Gastroesophageal sphincter (tissue), 4 donors: ENCODE results near the gene RCOR3. TPM values are rescaled to one million over a fixed set of nuclear protein-coding genes. Genes with fewer than 3 reads are reported as not detected.

Experiments used
- ATAC-seq: fragments of 150-250 bp; one replicate; pipeline ENCODE4 v1.9.1; 2016; ENCODE audit warnings: mild to moderate bottlenecking, moderate library complexity
- H3K27ac ChIP-seq, 4 donors: fragments of 200-600 bp; sonication (generic) in 3 of 4; 1 replicate in 3 of 4; 2 replicates in 1 of 4; pipeline ENCODE4 v1.5.1; 2016 to 2019
- H3K27me3 ChIP-seq: fragments of 200-600 bp; sonication (generic); one replicate; pipeline ENCODE4 v1.5.1; 2019
- H3K36me3 ChIP-seq, 2 donors: fragments of 200-600 bp; sonication (generic); one replicate each; pipeline ENCODE4 v1.5.1; 2019; ENCODE audit warnings: control low read depth in 1 of 2
- H3K4me1 ChIP-seq, 3 donors: fragments of 200-600 bp; sonication (generic); 1 replicate in 2 of 3; 2 replicates in 1 of 3; pipeline ENCODE4 v1.5.1; 2016 to 2019; ENCODE audit warnings: control low read depth in 2 of 3
- H3K4me3 ChIP-seq, 2 donors: fragments of 200-600 bp; sonication (generic); one replicate each; pipeline ENCODE4 v1.5.1; 2019; ENCODE audit warnings: mild to moderate bottlenecking in 1 of 2, moderate library complexity in 1 of 2
- H3K9me3 ChIP-seq, 3 donors: fragments of 200-600 bp; sonication (generic); one replicate each; pipeline ENCODE4 v1.5.1; 2017 to 2019; ENCODE audit warnings: control low read depth in 2 of 3
- EP300 ChIP-seq: sonication (generic); formaldehyde crosslinking; IDR thresholded peaks from one replicate; pipeline ENCODE4 v1.6.1; 2017; ENCODE audit warnings: antibody characterized with exemption, mild to moderate bottlenecking
- POLR2A ChIP-seq, 2 donors: fragments of 450-650 bp; IDR thresholded peaks; one replicate each; pipeline ENCODE4 v1.6.1; 2017; ENCODE audit warnings: antibody characterized with exemption in 2 of 2, mild to moderate bottlenecking in 2 of 2, moderate library complexity in 1 of 2
- POLR2AphosphoS5 ChIP-seq: sonication (generic); formaldehyde crosslinking; IDR thresholded peaks from one replicate; pipeline ENCODE4 v1.6.1; 2017; ENCODE audit warnings: antibody characterized with exemption
- WGBS, 2 donors: methylation state at CpG; one replicate each; pipeline ENCODE4 v1.1.5; 2018; ENCODE audit warnings: low coverage in 1 of 2; 5-methylcytosine and 5-hydroxymethylcytosine counted together
- total RNA-seq, 4 donors: library from RNA; depleted of rRNA; stranded (reverse); fragments of >200 nt; gene quantifications; one replicate each; pipeline ENCODE4 v1.1.0, GENCODE V29; 2016
- TF ChIP-seq, protein P1 (sequence below), 4 experiments: fragments of 200-600 bp in 2 of 4; fragments of 450-650 bp in 2 of 4; sonication (generic) in 1 of 4; IDR thresholded peaks; one replicate each; pipeline ENCODE4 v1.5.1; 2017 to 2019; ENCODE audit warnings: antibody characterized with exemption in 4 of 4, mild to moderate bottlenecking in 2 of 4, moderate library complexity in 2 of 4

Gene RCOR3
- total RNA-seq, 4 donors from 2014 or later: 25.5 to 63.8 (median 36.8) TPM

DNA sequence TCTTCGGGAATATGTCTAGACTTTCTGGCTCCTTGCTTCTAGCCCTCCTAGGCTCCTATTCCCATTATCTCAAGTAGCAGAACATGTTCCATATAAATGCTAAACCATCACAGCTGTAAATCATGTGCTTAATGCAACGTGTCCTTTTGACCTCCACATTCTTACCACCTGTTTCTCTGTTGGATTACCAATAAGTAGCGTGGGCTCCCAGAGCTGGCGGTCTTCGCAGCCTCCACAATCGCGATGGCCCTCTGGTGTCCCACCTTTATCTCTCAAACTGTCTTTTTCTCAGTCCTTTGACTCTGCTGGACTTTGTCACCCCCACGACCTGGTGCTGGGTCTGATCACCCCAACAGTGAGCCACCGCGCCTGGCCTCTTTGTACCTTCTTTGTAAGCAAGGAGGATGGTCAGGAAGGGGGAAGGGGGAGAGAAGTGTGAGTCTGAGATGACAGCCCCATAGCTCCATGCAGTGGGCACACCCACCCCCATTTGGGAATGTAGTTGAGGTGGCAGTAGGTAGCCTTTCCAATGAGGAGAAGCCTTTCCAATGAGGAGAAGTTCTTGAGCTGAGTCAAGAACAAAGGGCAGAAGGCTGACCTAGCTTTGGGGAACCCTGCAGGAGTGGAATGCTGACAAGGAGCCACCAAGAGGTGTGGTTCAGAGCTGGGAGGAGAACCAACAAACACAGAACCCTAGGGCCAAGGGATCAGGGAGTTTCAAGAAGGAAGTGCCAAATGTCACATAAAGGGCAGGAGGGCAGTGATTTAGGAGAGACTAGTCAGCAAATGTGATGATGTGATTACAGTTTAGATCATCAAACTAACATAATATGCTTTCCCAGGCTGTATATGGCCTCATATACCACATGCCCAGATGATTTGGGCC lies 81.7 kb downstream of the RCOR3 start:
- no peak overlapping the region for H3K4me3 ChIP-seq
- TF ChIP-seq EP300 (no peak), POLR2AphosphoS5 (no peak), POLR2A (IDR thresholded peaks at IDR 0.05) (no peak)
- TF ChIP-seq, protein P1, sequence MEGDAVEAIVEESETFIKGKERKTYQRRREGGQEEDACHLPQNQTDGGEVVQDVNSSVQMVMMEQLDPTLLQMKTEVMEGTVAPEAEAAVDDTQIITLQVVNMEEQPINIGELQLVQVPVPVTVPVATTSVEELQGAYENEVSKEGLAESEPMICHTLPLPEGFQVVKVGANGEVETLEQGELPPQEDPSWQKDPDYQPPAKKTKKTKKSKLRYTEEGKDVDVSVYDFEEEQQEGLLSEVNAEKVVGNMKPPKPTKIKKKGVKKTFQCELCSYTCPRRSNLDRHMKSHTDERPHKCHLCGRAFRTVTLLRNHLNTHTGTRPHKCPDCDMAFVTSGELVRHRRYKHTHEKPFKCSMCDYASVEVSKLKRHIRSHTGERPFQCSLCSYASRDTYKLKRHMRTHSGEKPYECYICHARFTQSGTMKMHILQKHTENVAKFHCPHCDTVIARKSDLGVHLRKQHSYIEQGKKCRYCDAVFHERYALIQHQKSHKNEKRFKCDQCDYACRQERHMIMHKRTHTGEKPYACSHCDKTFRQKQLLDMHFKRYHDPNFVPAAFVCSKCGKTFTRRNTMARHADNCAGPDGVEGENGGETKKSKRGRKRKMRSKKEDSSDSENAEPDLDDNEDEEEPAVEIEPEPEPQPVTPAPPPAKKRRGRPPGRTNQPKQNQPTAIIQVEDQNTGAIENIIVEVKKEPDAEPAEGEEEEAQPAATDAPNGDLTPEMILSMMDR (IDR thresholded peaks at IDR 0.05): no peak
- WGBS, 2 donors: 89 to 100% methylated on average over 1 to 7 of the region's 10 CpGs
- H3K27ac ChIP-seq: no peak overlapping the region
- no peak for ATAC-seq
- H3K4me1 ChIP-seq: peaks cover under 1 to 75% (median 2%) of the 10 kb centered on the region in 3 donors
- no peaks in the 10 kb centered on the region for H3K27me3 ChIP-seq
- H3K9me3 ChIP-seq: no peaks in the 10 kb centered on the region
- no peaks in the 10 kb centered on the region for H3K36me3 ChIP-seq

DNA sequence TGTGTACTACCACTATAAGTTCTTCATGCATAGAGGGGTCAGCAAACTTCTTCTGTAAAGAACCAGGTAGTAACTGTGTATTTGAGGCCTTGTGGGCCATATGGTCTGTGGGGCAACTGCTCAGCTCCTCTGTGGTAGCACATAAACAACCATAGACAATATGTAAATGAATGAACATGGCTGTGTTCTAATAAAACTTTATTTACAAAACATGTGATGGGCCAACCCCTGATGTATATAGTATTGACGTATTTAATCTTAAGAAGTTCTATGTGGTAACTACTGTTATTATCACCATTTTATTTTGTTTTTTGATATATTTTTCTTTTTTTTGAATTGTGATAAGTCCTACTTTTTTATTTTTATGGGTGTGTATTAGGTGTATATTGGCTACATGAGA lies 82.8 kb downstream of the RCOR3 start:
- peaks cover 0 to 75% (median 0%) of the 10 kb centered on the region in 3 donors for H3K4me1 ChIP-seq
- 77 to 95% methylated on average over 1 of the region's 1 CpG for WGBS, 2 donors

DNA sequence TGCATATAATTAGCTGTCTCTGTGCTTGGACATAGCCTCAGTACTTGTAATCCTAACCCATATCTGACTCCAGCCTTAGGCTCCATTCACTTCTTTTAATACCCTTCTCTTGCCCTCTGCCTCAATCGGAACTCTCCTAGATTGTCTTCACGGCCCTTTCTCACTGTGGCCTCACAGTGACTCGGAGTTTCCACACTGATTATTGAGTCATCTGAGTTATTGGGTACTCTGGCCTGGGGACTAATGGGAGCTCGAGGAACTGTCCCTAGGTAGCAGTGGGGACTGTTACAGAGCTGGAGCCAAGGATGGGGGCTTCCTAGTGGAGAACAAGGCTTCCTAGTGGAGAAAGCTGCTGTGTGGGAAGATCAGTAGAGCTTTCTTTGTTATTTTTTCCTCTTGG lies 84.4 kb downstream of the RCOR3 start:
- Histone ChIP-seq H3K27me3 (no peaks in the 10 kb centered on the region), H3K4me1 (peaks cover 0 to 74% (median 0%) of the 10 kb centered on the region in 3 donors), H3K9me3 (no peaks in the 10 kb centered on the region), H3K4me3 (no peak overlapping the region), H3K27ac (no peak overlapping the region), H3K36me3 (no peaks in the 10 kb centered on the region)
- 64 to 87% methylated on average over 4 of the region's 4 CpGs for WGBS, 2 donors
- TF ChIP-seq POLR2AphosphoS5 (no peak), EP300 (no peak), POLR2A (IDR thresholded peaks at IDR 0.05) (no peak)
- TF ChIP-seq, protein P1 (IDR thresholded peaks at IDR 0.05): no peak
- ATAC-seq: no peak

More for the DNA sequence above, 82.8 kb downstream of the RCOR3 start:
- H3K9me3 ChIP-seq: no peaks in the 10 kb centered on the region
- H3K27me3 ChIP-seq: no peaks in the 10 kb centered on the region
- H3K36me3 ChIP-seq: no peaks in the 10 kb centered on the region
- H3K4me3 ChIP-seq: no peak overlapping the region
- TF ChIP-seq EP300 (no peak), POLR2A (IDR thresholded peaks at IDR 0.05) (no peak), POLR2AphosphoS5 (no peak)
- TF ChIP-seq, protein P1 (IDR thresholded peaks at IDR 0.05): no peak
- H3K27ac ChIP-seq: no peak overlapping the region
- ATAC-seq: no peak

DNA sequence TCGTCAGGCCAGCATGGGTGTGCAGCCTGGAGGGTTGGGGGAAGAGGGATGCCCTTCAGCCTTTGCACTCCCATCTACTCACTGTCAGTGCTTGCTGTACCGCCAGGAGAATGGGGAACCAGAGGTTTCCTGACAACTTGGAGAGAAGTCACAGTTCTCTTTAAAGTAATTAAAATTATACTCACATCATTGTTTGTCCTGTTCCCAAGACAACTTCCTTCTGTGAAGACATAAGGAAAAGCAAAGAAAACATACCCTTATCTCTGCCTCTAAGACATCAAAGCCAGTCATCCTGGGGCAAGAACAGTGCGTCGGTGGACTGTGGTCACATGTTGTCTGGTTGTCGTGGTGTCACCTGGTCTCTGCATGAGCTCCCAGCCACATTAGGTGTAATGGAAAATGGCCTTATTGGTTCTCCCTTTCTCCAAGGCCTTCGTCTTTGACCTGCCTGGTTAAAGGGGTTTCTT lies 85.0 kb downstream of the RCOR3 start:
- no peak for ATAC-seq
- Histone ChIP-seq H3K4me1 (peaks cover 0 to 69% (median 0%) of the 10 kb centered on the region in 3 donors), H3K9me3 (no peaks in the 10 kb centered on the region), H3K27me3 (no peaks in the 10 kb centered on the region), H3K4me3 (no peak overlapping the region), H3K27ac (no peak overlapping the region), H3K36me3 (no peaks in the 10 kb centered on the region)
- 55 to 64% methylated on average over 5 to 6 of the region's 6 CpGs for WGBS, 2 donors
- TF ChIP-seq POLR2A (IDR thresholded peaks at IDR 0.05) (no peak), EP300 (no peak), POLR2AphosphoS5 (no peak)
- TF ChIP-seq, protein P1 (IDR thresholded peaks at IDR 0.05): no peak
